ENCODE measurements around the gene DUSP22. TPM values are rescaled to one million over a fixed set of nuclear protein-coding genes. Genes with fewer than 3 reads are reported as not detected.
A peak's percentile ranks its signal among the peaks of the same experiment; 100 is the strongest.

Gene DUSP22, protein sequence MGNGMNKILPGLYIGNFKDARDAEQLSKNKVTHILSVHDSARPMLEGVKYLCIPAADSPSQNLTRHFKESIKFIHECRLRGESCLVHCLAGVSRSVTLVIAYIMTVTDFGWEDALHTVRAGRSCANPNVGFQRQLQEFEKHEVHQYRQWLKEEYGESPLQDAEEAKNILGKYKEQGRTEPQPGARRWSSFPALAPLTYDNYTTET
- total RNA-seq (2021; ENCODE audit: unreplicated experiment): 34.8 TPM
- 31.1 TPM for polyA plus RNA-seq (2012; ENCODE audit: insufficient read length)
- Bru-seq, nascent RNA: percentile 65 among the genes with signal in this experiment
- BruChase-seq, experiment 1, labeled RNA remaining after a 2-hour chase: percentile 64 among the genes with signal in this experiment
- BruChase-seq, experiment 2, labeled RNA remaining after a 6-hour chase: percentile 61 among the genes with signal in this experiment
- long read RNA-seq, transcript DUSP22-202 (7 exons, 3,098 nt): major isoform, 18 of 73 reads
- long read RNA-seq, transcript DUSP22-208 (6 exons, 1,166 nt): minor isoform, 9 of 73 reads
- long read RNA-seq, transcript DUSP22-201 (8 exons, 1,485 nt): minor isoform, 9 of 73 reads
- long read RNA-seq, partial matches to known transcripts: 31 of 73 reads
- long read RNA-seq, other reads (novel, unspliced or antisense): 4 of 73 reads

DNA sequence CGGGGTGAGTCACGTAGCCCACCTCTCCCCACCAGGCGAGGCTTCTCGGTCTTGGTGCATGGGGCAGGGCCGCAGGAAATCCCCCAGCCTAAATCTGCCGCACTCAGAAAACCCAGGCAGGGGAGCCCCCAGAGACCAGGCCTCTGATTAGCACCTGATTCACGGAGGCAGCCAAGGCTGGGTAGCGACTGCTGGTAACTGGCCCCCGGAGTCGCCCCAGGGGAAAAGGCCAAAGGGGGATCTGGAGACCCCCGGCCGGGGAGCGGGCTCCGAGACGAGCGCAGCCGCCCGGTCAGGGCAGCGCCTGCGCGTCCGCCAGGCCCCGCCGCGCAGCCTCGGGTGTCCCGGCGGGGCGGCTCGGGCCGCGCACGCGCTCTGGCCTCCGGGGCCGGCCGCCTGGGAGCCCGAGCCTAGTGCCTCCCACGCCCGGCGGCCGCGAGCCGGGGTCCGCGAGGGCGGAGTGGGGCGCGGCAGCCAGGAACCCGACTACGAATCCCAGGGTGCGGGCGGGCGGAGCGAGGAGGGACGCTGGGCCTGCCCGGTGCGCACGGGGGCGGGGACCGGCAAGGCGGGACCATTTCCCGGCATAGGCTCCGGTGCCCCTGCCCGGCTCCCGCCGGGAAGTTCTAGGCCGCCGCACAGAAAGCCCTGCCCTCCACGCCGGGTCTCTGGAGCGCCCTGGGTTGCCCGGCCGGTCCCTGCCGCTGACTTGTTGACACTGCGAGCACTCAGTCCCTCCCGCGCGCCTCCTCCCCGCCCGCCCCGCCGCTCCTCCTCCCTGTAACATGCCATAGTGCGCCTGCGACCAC is at the start of gene DUSP22:
Gene DUSP22, plus strand, starts transcription at position 791 of the 809 bp plus-strand sequence. CDS start 53 bp downstream, outside the sequence.
- H3K36me3 ChIP-seq (ENCODE audit: control insufficient read depth, insufficient read depth, low read length): no peaks in the 10 kb centered on the region
- H3K4me3 ChIP-seq (ENCODE audit: low read depth in 2 of 2, low read length in 2 of 2): peak within 1 kb of the TSS; percentile 55 to 90
- peaks cover 8% of the 10 kb centered on the region; the same call in 1 of the 2 replicates for H3K4me1 ChIP-seq (ENCODE audit: control insufficient read depth, insufficient read depth, low read length)
- in situ Hi-C loops (cut with HindIII; ENCODE audit: low pct_unique_long_range_greater_than_20kb, low sequenced_read_pairs): no loop called here
- BruUV-seq (replicated peaks): no TSS peak
- ChIA-PET CTCF (no interaction called here), POLR2A (no interaction called here)
- intact Hi-C loops (cut with micrococcal nuclease; ENCODE audit: unreplicated experiment): no loop called here
- TF ChIP-seq POLR2AphosphoS5 (IDR thresholded peaks at IDR 0.05; ENCODE audit: low read depth, low read length) (peak; percentile 85), SIN3A (IDR thresholded peaks at IDR 0.05; ENCODE audit: borderline replicate concordance, insufficient read depth, low read depth, low read length) (peak; percentile 63; the same call in 1 of the 2 replicates), TCF7L2 (IDR thresholded peaks at IDR 0.05; ENCODE audit: low read depth, low read length) (no peak)
- TF ChIP-seq, protein P1, sequence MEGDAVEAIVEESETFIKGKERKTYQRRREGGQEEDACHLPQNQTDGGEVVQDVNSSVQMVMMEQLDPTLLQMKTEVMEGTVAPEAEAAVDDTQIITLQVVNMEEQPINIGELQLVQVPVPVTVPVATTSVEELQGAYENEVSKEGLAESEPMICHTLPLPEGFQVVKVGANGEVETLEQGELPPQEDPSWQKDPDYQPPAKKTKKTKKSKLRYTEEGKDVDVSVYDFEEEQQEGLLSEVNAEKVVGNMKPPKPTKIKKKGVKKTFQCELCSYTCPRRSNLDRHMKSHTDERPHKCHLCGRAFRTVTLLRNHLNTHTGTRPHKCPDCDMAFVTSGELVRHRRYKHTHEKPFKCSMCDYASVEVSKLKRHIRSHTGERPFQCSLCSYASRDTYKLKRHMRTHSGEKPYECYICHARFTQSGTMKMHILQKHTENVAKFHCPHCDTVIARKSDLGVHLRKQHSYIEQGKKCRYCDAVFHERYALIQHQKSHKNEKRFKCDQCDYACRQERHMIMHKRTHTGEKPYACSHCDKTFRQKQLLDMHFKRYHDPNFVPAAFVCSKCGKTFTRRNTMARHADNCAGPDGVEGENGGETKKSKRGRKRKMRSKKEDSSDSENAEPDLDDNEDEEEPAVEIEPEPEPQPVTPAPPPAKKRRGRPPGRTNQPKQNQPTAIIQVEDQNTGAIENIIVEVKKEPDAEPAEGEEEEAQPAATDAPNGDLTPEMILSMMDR (IDR thresholded peaks at IDR 0.05): no peak
- no peaks in the 10 kb centered on the region for H3K9me3 ChIP-seq (ENCODE audit: control insufficient read depth, insufficient read depth, low read depth, low read length)
- peak within 1 kb of the TSS; percentile 87 for H3K27ac ChIP-seq (ENCODE audit: low read length)
- ATAC-seq (peak; percentile 91), DNase-seq (ENCODE audit: low read depth, low spot score) (no peak)
- 0 out of 2 replicates have a peak, but pooled peaks cover 2% of the 10 kb centered on the region for H3K27me3 ChIP-seq (ENCODE audit: control insufficient read depth, insufficient read depth, low read length)

DNA sequence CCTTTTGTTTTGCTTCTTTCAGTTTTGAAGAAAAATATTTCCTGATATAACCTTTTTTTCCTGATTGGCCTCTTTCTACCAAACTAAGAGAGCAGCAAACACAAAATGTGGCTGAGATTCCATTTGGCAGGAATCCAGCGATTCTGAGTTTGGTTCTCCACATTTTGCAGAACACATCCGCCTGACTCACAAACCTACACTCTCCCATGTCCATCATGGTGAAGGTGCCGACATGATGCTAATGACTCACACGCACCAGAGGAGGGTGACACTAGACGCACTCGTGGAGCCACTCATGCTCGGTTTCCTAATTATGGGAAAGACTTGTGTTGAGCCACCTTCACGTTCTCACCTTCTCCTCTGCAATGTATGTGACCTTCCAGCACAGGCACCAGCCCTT is 45.9 kb upstream of the DUSP22 start:
- BruUV-seq (replicated peaks): no TSS peak
- no peak overlapping the region for H3K27ac ChIP-seq (ENCODE audit: low read length)
- intact Hi-C loops (cut with micrococcal nuclease; ENCODE audit: unreplicated experiment): no loop called here
- ATAC-seq: no peak
- no peak overlapping the region for H3K4me3 ChIP-seq (ENCODE audit: low read depth in 2 of 2, low read length in 2 of 2)
- TF ChIP-seq POLR2AphosphoS5 (IDR thresholded peaks at IDR 0.05; ENCODE audit: low read depth, low read length) (no peak), SIN3A (IDR thresholded peaks at IDR 0.05; ENCODE audit: borderline replicate concordance, insufficient read depth, low read depth, low read length) (no peak), TCF7L2 (IDR thresholded peaks at IDR 0.05; ENCODE audit: low read depth, low read length) (no peak)
- TF ChIP-seq, protein P2, sequence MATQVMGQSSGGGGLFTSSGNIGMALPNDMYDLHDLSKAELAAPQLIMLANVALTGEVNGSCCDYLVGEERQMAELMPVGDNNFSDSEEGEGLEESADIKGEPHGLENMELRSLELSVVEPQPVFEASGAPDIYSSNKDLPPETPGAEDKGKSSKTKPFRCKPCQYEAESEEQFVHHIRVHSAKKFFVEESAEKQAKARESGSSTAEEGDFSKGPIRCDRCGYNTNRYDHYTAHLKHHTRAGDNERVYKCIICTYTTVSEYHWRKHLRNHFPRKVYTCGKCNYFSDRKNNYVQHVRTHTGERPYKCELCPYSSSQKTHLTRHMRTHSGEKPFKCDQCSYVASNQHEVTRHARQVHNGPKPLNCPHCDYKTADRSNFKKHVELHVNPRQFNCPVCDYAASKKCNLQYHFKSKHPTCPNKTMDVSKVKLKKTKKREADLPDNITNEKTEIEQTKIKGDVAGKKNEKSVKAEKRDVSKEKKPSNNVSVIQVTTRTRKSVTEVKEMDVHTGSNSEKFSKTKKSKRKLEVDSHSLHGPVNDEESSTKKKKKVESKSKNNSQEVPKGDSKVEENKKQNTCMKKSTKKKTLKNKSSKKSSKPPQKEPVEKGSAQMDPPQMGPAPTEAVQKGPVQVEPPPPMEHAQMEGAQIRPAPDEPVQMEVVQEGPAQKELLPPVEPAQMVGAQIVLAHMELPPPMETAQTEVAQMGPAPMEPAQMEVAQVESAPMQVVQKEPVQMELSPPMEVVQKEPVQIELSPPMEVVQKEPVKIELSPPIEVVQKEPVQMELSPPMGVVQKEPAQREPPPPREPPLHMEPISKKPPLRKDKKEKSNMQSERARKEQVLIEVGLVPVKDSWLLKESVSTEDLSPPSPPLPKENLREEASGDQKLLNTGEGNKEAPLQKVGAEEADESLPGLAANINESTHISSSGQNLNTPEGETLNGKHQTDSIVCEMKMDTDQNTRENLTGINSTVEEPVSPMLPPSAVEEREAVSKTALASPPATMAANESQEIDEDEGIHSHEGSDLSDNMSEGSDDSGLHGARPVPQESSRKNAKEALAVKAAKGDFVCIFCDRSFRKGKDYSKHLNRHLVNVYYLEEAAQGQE (IDR thresholded peaks at IDR 0.05; ENCODE audit: insufficient read depth in 1 of 2, low read depth in 2 of 2, low read length in 1 of 2): no peak
- TF ChIP-seq, protein P1 (IDR thresholded peaks at IDR 0.05): no peak
- no peaks in the 10 kb centered on the region for H3K4me1 ChIP-seq (ENCODE audit: control insufficient read depth, insufficient read depth, low read length)
- no peaks in the 10 kb centered on the region for H3K9me3 ChIP-seq (ENCODE audit: control insufficient read depth, insufficient read depth, low read depth, low read length)
- CTCF ChIA-PET: no interaction called here
- POLR2A ChIA-PET: no interaction called here
- in situ Hi-C loops (cut with HindIII; ENCODE audit: low pct_unique_long_range_greater_than_20kb, low sequenced_read_pairs): no loop called here
- no peak for DNase-seq (ENCODE audit: low read depth, low spot score)
- no peaks in the 10 kb centered on the region for H3K36me3 ChIP-seq (ENCODE audit: control insufficient read depth, insufficient read depth, low read length)
- peaks cover 7% of the 10 kb centered on the region; the same call in 1 of the 2 replicates for H3K27me3 ChIP-seq (ENCODE audit: control insufficient read depth, insufficient read depth, low read length)
